ENCODE measurements around the gene ANGPTL7. TPM values are rescaled to one million over a fixed set of nuclear protein-coding genes. Genes with fewer than 3 reads are reported as not detected.

The ANGPTL7 gene
- total RNA-seq, 1 experiment from 2014 or later: not detected

DNA sequence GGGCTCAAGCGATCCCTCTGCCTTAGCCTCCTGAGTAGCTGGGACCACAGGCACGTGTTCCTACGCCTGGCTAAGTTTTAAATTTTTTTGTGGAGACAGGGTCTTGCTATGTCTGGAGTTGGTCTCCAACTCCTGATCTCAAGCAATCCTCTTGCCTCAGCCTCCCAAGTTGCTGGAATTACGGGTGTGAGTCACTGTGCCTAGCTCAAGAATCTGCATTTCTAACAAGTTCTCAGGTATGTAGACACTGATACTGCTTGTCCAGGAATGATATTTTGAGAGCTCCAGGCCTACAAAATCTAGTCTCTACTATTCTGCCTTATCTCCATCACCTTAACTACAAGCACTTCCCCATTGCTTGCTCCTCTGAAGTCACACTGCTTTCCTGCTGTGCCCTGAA, 22.3 kb downstream of the ANGPTL7 start:
- H3K27me3 ChIP-seq (replicated peaks; ENCODE audit: control insufficient read depth, insufficient read depth, low read length): no peaks in the 10 kb centered on the region
- DNase-seq: no peak
- Mint-ChIP-seq H3K9me3 (ENCODE audit: unreplicated experiment) (no peaks in the 10 kb centered on the region), H3K27me3 (ENCODE audit: insufficient read depth, unreplicated experiment) (no peaks in the 10 kb centered on the region), H3K27ac (ENCODE audit: unreplicated experiment) (no peak overlapping the region), H3K36me3 (ENCODE audit: insufficient read depth, unreplicated experiment) (peaks cover 39% of the 10 kb centered on the region), H3K4me3 (ENCODE audit: unreplicated experiment) (no peak overlapping the region), H3K4me1 (ENCODE audit: low read depth, unreplicated experiment) (no peaks in the 10 kb centered on the region)
- peaks cover 4% of the 10 kb centered on the region; the same call in 1 of the 2 replicates for H3K36me3 ChIP-seq (ENCODE audit: control insufficient read depth, insufficient read depth, low read length)
- H3K9me3 ChIP-seq: no peaks in the 10 kb centered on the region
- H3K4me1 ChIP-seq: no peaks in the 10 kb centered on the region
- intact Hi-C loops (cut with micrococcal nuclease; ENCODE audit: unreplicated experiment): no loop called here
- no TSS peak for BruUV-seq (replicated peaks)
- ChIA-PET CTCF (no interaction called here), POLR2A (no interaction called here)
- H3K4me3 ChIP-seq (ENCODE audit: low read depth, low read length): no peak overlapping the region
- TF ChIP-seq, protein P1, sequence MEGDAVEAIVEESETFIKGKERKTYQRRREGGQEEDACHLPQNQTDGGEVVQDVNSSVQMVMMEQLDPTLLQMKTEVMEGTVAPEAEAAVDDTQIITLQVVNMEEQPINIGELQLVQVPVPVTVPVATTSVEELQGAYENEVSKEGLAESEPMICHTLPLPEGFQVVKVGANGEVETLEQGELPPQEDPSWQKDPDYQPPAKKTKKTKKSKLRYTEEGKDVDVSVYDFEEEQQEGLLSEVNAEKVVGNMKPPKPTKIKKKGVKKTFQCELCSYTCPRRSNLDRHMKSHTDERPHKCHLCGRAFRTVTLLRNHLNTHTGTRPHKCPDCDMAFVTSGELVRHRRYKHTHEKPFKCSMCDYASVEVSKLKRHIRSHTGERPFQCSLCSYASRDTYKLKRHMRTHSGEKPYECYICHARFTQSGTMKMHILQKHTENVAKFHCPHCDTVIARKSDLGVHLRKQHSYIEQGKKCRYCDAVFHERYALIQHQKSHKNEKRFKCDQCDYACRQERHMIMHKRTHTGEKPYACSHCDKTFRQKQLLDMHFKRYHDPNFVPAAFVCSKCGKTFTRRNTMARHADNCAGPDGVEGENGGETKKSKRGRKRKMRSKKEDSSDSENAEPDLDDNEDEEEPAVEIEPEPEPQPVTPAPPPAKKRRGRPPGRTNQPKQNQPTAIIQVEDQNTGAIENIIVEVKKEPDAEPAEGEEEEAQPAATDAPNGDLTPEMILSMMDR (IDR thresholded peaks at IDR 0.05; ENCODE audit: insufficient read depth in 1 of 2, low read depth in 1 of 2, low read length in 1 of 2, severe bottlenecking in 1 of 2, unreplicated experiment in 1 of 2): no peak

DNA sequence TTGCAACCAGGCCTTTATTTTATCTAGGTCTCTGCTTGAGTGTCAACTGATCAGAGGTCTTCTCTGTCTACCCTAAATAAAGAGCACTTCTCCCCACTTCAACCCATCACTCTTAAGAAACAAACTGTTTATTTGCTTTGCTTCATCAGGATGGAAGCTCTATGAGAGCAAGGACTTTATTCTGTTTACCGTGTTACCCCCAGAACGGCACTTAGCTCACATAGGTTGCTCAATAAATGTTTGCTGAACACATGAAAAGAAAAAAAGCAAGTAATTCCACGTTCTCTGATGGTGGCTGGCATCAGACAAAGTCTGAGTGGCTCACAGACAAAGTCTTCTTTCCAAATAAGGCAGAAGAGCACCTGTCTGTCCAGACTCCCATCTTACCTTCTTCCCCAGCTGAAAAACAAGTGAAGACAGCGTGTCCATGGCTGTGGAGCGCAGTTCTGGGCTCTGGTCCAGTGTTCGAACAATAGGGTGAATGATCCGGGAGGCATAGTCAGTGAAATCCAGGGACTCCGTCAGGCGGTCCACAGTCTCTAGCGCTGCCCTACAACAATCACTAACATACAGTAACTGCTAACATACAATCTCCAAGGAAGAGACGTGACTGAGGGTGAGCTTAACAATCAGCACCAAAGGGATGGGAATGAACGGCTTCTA, 22.9 kb downstream of the ANGPTL7 start:
- no peaks in the 10 kb centered on the region for H3K4me1 Mint-ChIP-seq (ENCODE audit: low read depth, unreplicated experiment)
- Histone ChIP-seq H3K36me3 (ENCODE audit: control insufficient read depth, insufficient read depth, low read length) (peaks cover 4% of the 10 kb centered on the region; the same call in 1 of the 2 replicates), H3K4me1 (no peaks in the 10 kb centered on the region), H3K27me3 (replicated peaks; ENCODE audit: control insufficient read depth, insufficient read depth, low read length) (no peaks in the 10 kb centered on the region), H3K9me3 (no peaks in the 10 kb centered on the region), H3K4me3 (ENCODE audit: low read depth, low read length) (no peak overlapping the region)
- DNase-seq: no peak
- peaks cover 44% of the 10 kb centered on the region for H3K36me3 Mint-ChIP-seq (ENCODE audit: insufficient read depth, unreplicated experiment)
- H3K27me3 Mint-ChIP-seq (ENCODE audit: insufficient read depth, unreplicated experiment): no peaks in the 10 kb centered on the region
- BruUV-seq (replicated peaks): no TSS peak
- ChIA-PET CTCF (no interaction called here), POLR2A (no interaction called here)
- no peaks in the 10 kb centered on the region for H3K9me3 Mint-ChIP-seq (ENCODE audit: unreplicated experiment)
- TF ChIP-seq, protein P1 (IDR thresholded peaks at IDR 0.05; ENCODE audit: insufficient read depth in 1 of 2, low read depth in 1 of 2, low read length in 1 of 2, severe bottlenecking in 1 of 2, unreplicated experiment in 1 of 2): no peak
- no peak overlapping the region for H3K27ac Mint-ChIP-seq (ENCODE audit: unreplicated experiment)
- H3K4me3 Mint-ChIP-seq (ENCODE audit: unreplicated experiment): no peak overlapping the region
- intact Hi-C loops (cut with micrococcal nuclease; ENCODE audit: unreplicated experiment): no loop called here

DNA sequence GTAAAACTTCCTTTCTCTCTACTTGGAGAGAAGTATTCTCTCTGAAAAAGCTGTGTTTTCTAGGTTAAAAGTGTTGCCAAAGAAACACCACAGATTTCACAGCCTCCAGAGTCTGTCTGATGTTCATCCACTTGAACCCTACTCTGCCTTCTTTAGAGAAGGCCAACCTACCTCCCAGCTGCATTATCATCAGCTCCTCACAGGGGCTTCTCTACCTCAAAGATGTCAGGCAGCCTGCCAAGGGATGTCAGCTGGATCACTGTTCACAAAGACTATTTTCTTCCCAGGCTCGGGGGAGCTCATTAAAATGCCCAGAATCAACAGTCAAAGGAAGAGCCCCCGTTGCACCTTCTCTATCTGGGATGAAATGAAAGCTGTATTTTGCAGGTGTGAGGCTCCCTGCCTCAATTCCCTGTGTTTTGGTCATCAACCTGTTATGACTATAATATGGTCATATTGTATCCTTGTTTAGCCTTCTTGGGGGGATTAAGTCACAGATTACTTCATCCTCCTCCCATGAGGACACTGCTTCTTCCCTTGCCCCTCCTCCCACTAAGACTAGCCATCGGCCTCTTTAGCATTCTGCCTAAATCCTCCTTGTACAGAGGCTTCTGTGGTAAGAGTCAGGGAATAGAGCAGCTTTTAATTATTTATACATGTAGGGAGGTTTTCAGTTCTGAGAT, 25.7 kb downstream of the ANGPTL7 start:
- peaks cover 1% of the 10 kb centered on the region; the same call in 1 of the 2 replicates for H3K36me3 ChIP-seq (ENCODE audit: control insufficient read depth, insufficient read depth, low read length)
- Mint-ChIP-seq H3K9me3 (ENCODE audit: unreplicated experiment) (no peaks in the 10 kb centered on the region), H3K4me1 (ENCODE audit: low read depth, unreplicated experiment) (no peaks in the 10 kb centered on the region), H3K27me3 (ENCODE audit: insufficient read depth, unreplicated experiment) (no peaks in the 10 kb centered on the region), H3K4me3 (ENCODE audit: unreplicated experiment) (no peak overlapping the region), H3K36me3 (ENCODE audit: insufficient read depth, unreplicated experiment) (peaks cover 51% of the 10 kb centered on the region), H3K27ac (ENCODE audit: unreplicated experiment) (no peak overlapping the region)
- TF ChIP-seq, protein P1 (IDR thresholded peaks at IDR 0.05; ENCODE audit: insufficient read depth in 1 of 2, low read depth in 1 of 2, low read length in 1 of 2, severe bottlenecking in 1 of 2, unreplicated experiment in 1 of 2): no peak
- H3K4me3 ChIP-seq (ENCODE audit: low read depth, low read length): no peak overlapping the region
- H3K9me3 ChIP-seq: no peaks in the 10 kb centered on the region
- ChIA-PET CTCF (no interaction called here), POLR2A (no interaction called here)
- BruUV-seq (replicated peaks): no TSS peak
- H3K27me3 ChIP-seq (replicated peaks; ENCODE audit: control insufficient read depth, insufficient read depth, low read length): no peaks in the 10 kb centered on the region
- intact Hi-C loops (cut with micrococcal nuclease; ENCODE audit: unreplicated experiment): no loop called here
- no peak for DNase-seq
- no peaks in the 10 kb centered on the region for H3K4me1 ChIP-seq
